SK-N-SH (cell line): ENCODE data around the gene SPSB3. TPM values are rescaled to one million over a fixed set of nuclear protein-coding genes. Genes with fewer than 3 reads are reported as not detected.

ENCODE experiments used
- CTCF ChIA-PET: fragments of 300-600, 350-600 bp; formaldehyde crosslinking; extraction: SDS; loops from one replicate; lab custom pipeline; 2021; lab: Yijun Ruan, JAX
- POLR2A ChIA-PET: fragments of 350-600 bp; sonication (Branson Sonifier 250); formaldehyde crosslinking; extraction: SDS; loops from one replicate; lab custom pipeline; 2020; ENCODE audit warnings: antibody characterized with exemption, inconsistent platforms; lab: Yijun Ruan, JAX
- DNase-seq: peaks from one replicate; pipeline ENCODE4 v3.0.0; 2012
- H2AFZ ChIP-seq: fragments of 200-600 bp; sonication (generic); 2 replicates; pipeline ENCODE4 v1.8.1; 2016; ENCODE audit warnings: antibody characterized with exemption, mild to moderate bottlenecking, low read depth
- H3F3A ChIP-seq: fragments of 200-600 bp; sonication (generic); replicated peaks from 2 replicates; pipeline ENCODE3; 2016; ENCODE audit warnings: antibody characterized with exemption, mild to moderate bottlenecking; ENCODE audit not compliant: insufficient read depth
- H3K27ac ChIP-seq, 2 experiments: fragments of 200-500 bp in 1 of 2; fragments of 200-600 bp in 1 of 2; sonication (Bioruptor generic) in 1 of 2; sonication (generic), shearing (Covaris generic) in 1 of 2; 2 replicates each; pipeline versions ENCODE4 v1.5.1 to v1.6.1; 2014 to 2016; ENCODE audit warnings: low read depth in 2 of 2, inconsistent platforms in 1 of 2, low read length in 1 of 2, mild to moderate bottlenecking in 1 of 2, mixed read lengths in 1 of 2
- H3K27me3 ChIP-seq: fragments of 200-600 bp; sonication (generic), shearing (Covaris generic); 2 replicates; pipeline ENCODE4 v1.6.1; 2016; ENCODE audit warnings: mixed run types; ENCODE audit not compliant: insufficient read depth
- H3K36me3 ChIP-seq, 2 experiments: fragments of 200-500 bp in 1 of 2; fragments of 200-600 bp in 1 of 2; sonication (Bioruptor generic) in 1 of 2; sonication (generic) in 1 of 2; replicated peaks in 1 of 2; 2 replicates each; pipeline versions ENCODE3 to v1.5.1; 2014 to 2016; ENCODE audit warnings: low read length in 1 of 2, mild to moderate bottlenecking in 1 of 2; ENCODE audit not compliant: insufficient read depth in 2 of 2, control insufficient read depth in 1 of 2
- H3K4me1 ChIP-seq, 2 experiments: fragments of 200-500 bp in 1 of 2; fragments of 200-600 bp in 1 of 2; sonication (Bioruptor generic) in 1 of 2; sonication (generic), shearing (Covaris generic) in 1 of 2; 2 replicates each; pipeline versions ENCODE4 v1.5.1 to v1.6.1; 2014 to 2016; ENCODE audit warnings: low read depth in 1 of 2, low read length in 1 of 2, mixed run types in 1 of 2; ENCODE audit not compliant: insufficient read depth in 2 of 2, control insufficient read depth in 1 of 2
- H3K4me2 ChIP-seq: fragments of 200-600 bp; sonication (generic), shearing (Covaris generic); 2 replicates; pipeline ENCODE4 v1.6.1; 2017; ENCODE audit warnings: mixed run types
- H3K4me3 ChIP-seq, 2 experiments: fragments of 200-500 bp in 1 of 2; fragments of 200-600 bp in 1 of 2; sonication (Bioruptor generic) in 1 of 2; sonication (generic), shearing (Covaris generic) in 1 of 2; 2 replicates each; pipeline versions ENCODE4 v1.5.1 to v1.8.1; 2014 to 2016; ENCODE audit warnings: low read depth in 2 of 2, inconsistent platforms in 1 of 2, low read length in 1 of 2, mild to moderate bottlenecking in 1 of 2, mixed read lengths in 1 of 2, moderate library complexity in 1 of 2
- H3K79me2 ChIP-seq: fragments of 200-600 bp; sonication (generic); 2 replicates; pipeline ENCODE4 v1.8.1; 2017; ENCODE audit warnings: mild to moderate bottlenecking; ENCODE audit not compliant: insufficient read depth
- H3K9ac ChIP-seq: fragments of 200-600 bp; sonication (generic); 2 replicates; pipeline ENCODE4 v1.6.1; 2017; ENCODE audit warnings: mixed run types
- H3K9me2 ChIP-seq: fragments of 200-600 bp; sonication (generic); 2 replicates; pipeline ENCODE4 v1.6.1; 2017; ENCODE audit warnings: mixed run types
- H3K9me3 ChIP-seq: fragments of 200-600 bp; sonication (generic); 2 replicates; pipeline ENCODE4 v1.6.1; 2017; ENCODE audit warnings: mixed run types, mild to moderate bottlenecking, moderate library complexity
- H4K20me1 ChIP-seq: fragments of 200-600 bp; sonication (generic); 2 replicates; pipeline ENCODE4 v1.6.1; 2017; ENCODE audit warnings: mild to moderate bottlenecking, mixed run types; ENCODE audit not compliant: insufficient read depth
- CHD2 ChIP-seq: fragments of 150-350 bp; IDR thresholded peaks from 2 replicates; pipeline ENCODE4 v1.6.1; 2018; ENCODE audit warnings: low read length; ENCODE audit not compliant: partially characterized antibody
- EP300 ChIP-seq, 2 experiments: IDR thresholded peaks; 2 replicates each; pipeline versions ENCODE4 v1.4.0 to v1.6.1; 2012; ENCODE audit warnings: borderline replicate concordance in 1 of 2, low read depth in 1 of 2, low read length in 1 of 2
- EZH2phosphoT487 ChIP-seq: fragments of 200-600 bp; sonication (generic); IDR thresholded peaks from 2 replicates; pipeline ENCODE4 v1.6.1; 2017; ENCODE audit warnings: low read depth, mixed run types, mild to moderate bottlenecking, antibody characterized with exemption, moderate library complexity, borderline replicate concordance
- FOXJ3 ChIP-seq: sonication (generic); formaldehyde crosslinking; IDR thresholded peaks from 2 replicates; pipeline ENCODE4 v1.5.1; 2020; ENCODE audit warnings: mild to moderate bottlenecking, missing genetic modification reagents
- REST ChIP-seq: IDR thresholded peaks from 2 replicates; pipeline ENCODE4 v1.6.1; 2012; ENCODE audit warnings: mild to moderate bottlenecking, low read depth, low read length, moderate library complexity
- RFX5 ChIP-seq: IDR thresholded peaks from 2 replicates; pipeline ENCODE4 v1.6.1; 2012; ENCODE audit warnings: mild to moderate bottlenecking, improper control_type of control experiment, low read length
- ZBTB33 ChIP-seq: IDR thresholded peaks from 2 replicates; pipeline ENCODE4 v1.4.0; 2012; ENCODE audit warnings: low read depth, borderline replicate concordance
- WGBS: methylation state at CpG from one replicate; pipeline ENCODE4 v1.1.6; 2017; ENCODE audit warnings: low lambda C conversion rate; 5-methylcytosine and 5-hydroxymethylcytosine counted together
- polyA plus RNA-seq, 3 experiments: library from polyadenylated mRNA; depleted of rRNA; stranded (reverse); fragments of >200 nt; gene quantifications; 2 replicates each; pipeline ENCODE4 v1.2.3, GENCODE V29; 2012
- TF ChIP-seq, protein P1 (sequence below): IDR thresholded peaks from 2 replicates; pipeline ENCODE4 v1.4.0; 2012; ENCODE audit warnings: low read depth
- TF ChIP-seq, protein P2 (sequence below): fragments of 150-350 bp; IDR thresholded peaks from 2 replicates; pipeline ENCODE4 v1.6.1; 2017; ENCODE audit warnings: antibody characterized with exemption, low read length, low read depth, borderline replicate concordance

Gene SPSB3
- polyA plus RNA-seq, 1 of the 3 experiments (the other 2 are of a cell fraction): 40.6 TPM

DNA sequence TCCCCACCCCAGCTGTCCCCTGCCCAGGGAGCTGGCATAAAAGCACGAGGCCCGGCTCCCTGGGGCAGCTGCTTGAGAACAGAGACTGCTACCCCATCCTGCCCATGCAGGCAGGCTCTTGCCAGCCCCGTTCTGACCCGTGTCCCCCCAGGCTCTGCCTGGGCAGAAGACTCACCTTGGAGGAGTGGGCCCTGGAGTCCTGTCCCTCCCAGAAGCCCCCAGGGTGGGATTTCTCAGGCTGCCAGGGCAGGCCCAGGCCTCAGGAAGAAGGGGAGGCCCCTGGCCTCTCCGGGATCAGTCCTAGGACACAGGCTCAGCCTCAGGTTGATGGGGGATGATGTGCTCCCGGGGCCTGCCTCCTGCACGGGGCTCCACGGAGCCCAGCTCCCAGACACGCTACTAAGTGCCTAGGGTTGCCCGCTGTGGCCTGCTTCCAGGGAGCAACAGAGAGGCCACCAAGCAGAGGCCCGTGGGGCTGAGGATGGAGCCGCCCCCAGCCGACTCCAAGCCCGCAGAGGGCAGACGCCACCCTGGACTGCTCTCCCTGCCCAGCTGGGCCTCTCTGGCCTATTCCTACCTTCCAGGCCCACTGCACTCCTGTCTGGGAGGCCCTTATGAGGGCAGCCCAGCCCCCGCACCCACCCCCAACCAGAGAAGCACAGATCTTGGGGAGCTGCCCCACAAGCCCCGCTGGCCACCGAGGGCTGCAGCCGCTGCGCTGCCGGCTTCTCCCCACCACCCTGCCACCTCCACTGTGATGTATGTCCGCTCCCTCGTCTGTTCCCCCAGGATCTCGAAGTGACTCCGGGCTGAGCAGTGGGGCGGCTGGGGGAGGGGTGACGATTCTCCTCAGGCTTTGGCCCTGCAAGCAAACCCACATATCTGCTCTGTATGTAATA, 12.7 kb downstream of the SPSB3 start:
- Histone ChIP-seq H3K27me3 (no peaks in the 10 kb centered on the region), H4K20me1 (0 out of 2 replicates have a peak, but pooled peaks cover 11% of the 10 kb centered on the region), H3K9ac (no peak overlapping the region), H3K27ac (peak overlapping the region in 1 of 2 experiments; percentile 92; a peak in 2 of 4 replicates), H3K9me2 (no peaks in the 10 kb centered on the region), H3K4me1 (peaks cover 0 to 29% of the 10 kb centered on the region in 2 experiments; a peak in 2 of 4 replicates), H3K79me2 (peaks cover 21% of the 10 kb centered on the region), H2AFZ (no peak overlapping the region), H3K36me3 (peaks cover 6 to 49% of the 10 kb centered on the region in 2 experiments), H3K9me3 (no peaks in the 10 kb centered on the region), H3F3A (peaks cover 11% of the 10 kb centered on the region), H3K4me2 (peak overlapping the region; percentile 95), H3K4me3 (peak overlapping the region in 1 of 2 experiments; percentile 91; a peak in 1 of 4 replicates)
- POLR2A ChIA-PET: interaction anchor here (0.6 to 3.8 kb wide), 4 partner anchors 12 to 958 kb away, joined by 3 to 24 read pairs (median 4); partner anchors contain the start of genes NUBP2, SPSB3 and TRAF7
- TF ChIP-seq ZBTB33 (0 out of 2 replicates have a peak, but pooled peaks have one; percentile 38), FOXJ3 (CRISPR knock-in tag) (no peak)
- TF ChIP-seq, protein P1, sequence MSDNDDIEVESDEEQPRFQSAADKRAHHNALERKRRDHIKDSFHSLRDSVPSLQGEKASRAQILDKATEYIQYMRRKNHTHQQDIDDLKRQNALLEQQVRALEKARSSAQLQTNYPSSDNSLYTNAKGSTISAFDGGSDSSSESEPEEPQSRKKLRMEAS: no peak
- no peak for DNase-seq
- CTCF ChIA-PET: interaction anchor here (3.5 kb wide), 1 partner anchor 64 kb away, joined by 13 read pairs; the partner anchor contains the start of gene MAPK8IP3
- WGBS: 91% methylated on average over 10 of the region's 27 CpGs

GRCh38 chr16:1768767-1769401, 13.5 kb downstream of the SPSB3 start:
- POLR2A ChIA-PET: no interaction called here
- 90% methylated on average over 8 of the region's 26 CpGs for WGBS
- H3K4me3 ChIP-seq: no peak overlapping the region
- H3K27me3 ChIP-seq: no peaks in the 10 kb centered on the region
- peaks cover 6 to 56% of the 10 kb centered on the region in 2 experiments for H3K36me3 ChIP-seq
- CTCF ChIA-PET: no interaction called here
- peaks cover 11% of the 10 kb centered on the region for H3F3A ChIP-seq
- H3K9me2 ChIP-seq: no peaks in the 10 kb centered on the region
- H3K4me1 ChIP-seq: peaks cover 0 to 21% of the 10 kb centered on the region in 2 experiments; a peak in 1 of 4 replicates
- no peak overlapping the region for H3K9ac ChIP-seq
- H3K4me2 ChIP-seq: no peak overlapping the region
- 0 out of 2 replicates have a peak, but pooled peaks cover 5% of the 10 kb centered on the region for H4K20me1 ChIP-seq
- TF ChIP-seq CHD2 (no peak), RFX5 (no peak), REST (no peak), EZH2phosphoT487 (no peak), EP300 (IDR thresholded peaks at IDR 0.05; ENCODE audit: borderline replicate concordance in 1 of 2, low read depth in 1 of 2, low read length in 1 of 2) (no peak)
- TF ChIP-seq, protein P2, sequence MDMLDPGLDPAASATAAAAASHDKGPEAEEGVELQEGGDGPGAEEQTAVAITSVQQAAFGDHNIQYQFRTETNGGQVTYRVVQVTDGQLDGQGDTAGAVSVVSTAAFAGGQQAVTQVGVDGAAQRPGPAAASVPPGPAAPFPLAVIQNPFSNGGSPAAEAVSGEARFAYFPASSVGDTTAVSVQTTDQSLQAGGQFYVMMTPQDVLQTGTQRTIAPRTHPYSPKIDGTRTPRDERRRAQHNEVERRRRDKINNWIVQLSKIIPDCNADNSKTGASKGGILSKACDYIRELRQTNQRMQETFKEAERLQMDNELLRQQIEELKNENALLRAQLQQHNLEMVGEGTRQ: no peak
- peaks cover 13% of the 10 kb centered on the region; the same call in 1 of the 2 replicates for H3K79me2 ChIP-seq
- no peak overlapping the region for H2AFZ ChIP-seq
- no peaks in the 10 kb centered on the region for H3K9me3 ChIP-seq
- no peak overlapping the region; a peak in 1 of 4 replicates for H3K27ac ChIP-seq
- DNase-seq: no peak
